IPS-20b (cell line): Measurements from ENCODE around the gene MAP4K5.

Experiments
- H3K27ac ChIP-seq: one replicate; pipeline ENCODE4 v1.5.1; 2013; ENCODE audit warnings: low read length
- H3K27me3 ChIP-seq: 2 replicates; pipeline ENCODE4 v1.6.1; 2013; ENCODE audit warnings: mild to moderate bottlenecking, low read length, inconsistent platforms; ENCODE audit not compliant: insufficient read depth
- H3K36me3 ChIP-seq: 2 replicates; pipeline ENCODE4 v1.6.1; 2013; ENCODE audit warnings: low read depth, mild to moderate bottlenecking, inconsistent platforms, low read length, moderate library complexity; ENCODE audit not compliant: insufficient read depth
- H3K4me1 ChIP-seq: 2 replicates; pipeline ENCODE4 v1.6.1; 2013; ENCODE audit warnings: mild to moderate bottlenecking, control low read depth, inconsistent platforms, low read length, moderate library complexity; ENCODE audit not compliant: insufficient read depth
- H3K4me3 ChIP-seq: 2 replicates; pipeline ENCODE4 v1.5.1; 2013; ENCODE audit warnings: mild to moderate bottlenecking, low read length, inconsistent platforms
- H3K9ac ChIP-seq: 2 replicates; pipeline ENCODE4 v1.6.1; 2013; ENCODE audit warnings: low read depth, mild to moderate bottlenecking, inconsistent platforms, low read length, moderate library complexity
- H3K9me3 ChIP-seq: 2 replicates; pipeline ENCODE4 v1.6.1; 2013; ENCODE audit warnings: mild to moderate bottlenecking, low read depth, low read length, inconsistent platforms; ENCODE audit not compliant: insufficient read depth

MAP4K5 gene

GRCh38 chr14:50425105-50425504, 107.3 kb downstream of the MAP4K5 start:
- H3K9ac ChIP-seq = no peak overlapping the region
- peaks cover 54% of the 10 kb centered on the region for H3K36me3 ChIP-seq
- no peaks in the 10 kb centered on the region for H3K4me1 ChIP-seq
- H3K9me3 ChIP-seq = no peaks in the 10 kb centered on the region
- no peak overlapping the region for H3K27ac ChIP-seq
- no peak overlapping the region for H3K4me3 ChIP-seq
- no peaks in the 10 kb centered on the region for H3K27me3 ChIP-seq

- no peaks in the 10 kb centered on the region for H3K9me3 ChIP-seq
- no peaks in the 10 kb centered on the region for H3K27me3 ChIP-seq
- no peaks in the 10 kb centered on the region for H3K4me1 ChIP-seq
- H3K4me3 ChIP-seq = no peak overlapping the region
- no peak overlapping the region for H3K9ac ChIP-seq
- H3K27ac ChIP-seq = no peak overlapping the region
- peaks cover 63% of the 10 kb centered on the region for H3K36me3 ChIP-seq
Observed at GRCh38 chr14:50423529-50423928, 108.8 kb downstream of the MAP4K5 start.

GRCh38 chr14:50421499-50421898, 110.9 kb downstream of the MAP4K5 start:
- Histone ChIP-seq H3K9me3 (no peaks in the 10 kb centered on the region), H3K27me3 (no peaks in the 10 kb centered on the region), H3K27ac (no peak overlapping the region), H3K4me3 (no peak overlapping the region), H3K36me3 (peaks cover 76% of the 10 kb centered on the region), H3K4me1 (no peaks in the 10 kb centered on the region), H3K9ac (no peak overlapping the region)

GRCh38 chr14:50417853-50418252, 114.5 kb downstream of the MAP4K5 start:
- peaks cover 52% of the 10 kb centered on the region for H3K36me3 ChIP-seq
- no peaks in the 10 kb centered on the region for H3K27me3 ChIP-seq
- H3K9ac ChIP-seq = no peak overlapping the region
- H3K4me3 ChIP-seq = no peak overlapping the region
- H3K4me1 ChIP-seq = no peaks in the 10 kb centered on the region
- no peaks in the 10 kb centered on the region for H3K9me3 ChIP-seq
- H3K27ac ChIP-seq = no peak overlapping the region

- H3K36me3 ChIP-seq = no peaks in the 10 kb centered on the region; the same call in 1 of the 2 replicates
- no peaks in the 10 kb centered on the region for H3K9me3 ChIP-seq
- H3K4me3 ChIP-seq = no peak overlapping the region
- no peaks in the 10 kb centered on the region for H3K27me3 ChIP-seq
- H3K27ac ChIP-seq = no peak overlapping the region
- H3K4me1 ChIP-seq = no peaks in the 10 kb centered on the region
- no peak overlapping the region for H3K9ac ChIP-seq
Observed at GRCh38 chr14:50410921-50411320, 121.4 kb downstream of the MAP4K5 start.

DNA sequence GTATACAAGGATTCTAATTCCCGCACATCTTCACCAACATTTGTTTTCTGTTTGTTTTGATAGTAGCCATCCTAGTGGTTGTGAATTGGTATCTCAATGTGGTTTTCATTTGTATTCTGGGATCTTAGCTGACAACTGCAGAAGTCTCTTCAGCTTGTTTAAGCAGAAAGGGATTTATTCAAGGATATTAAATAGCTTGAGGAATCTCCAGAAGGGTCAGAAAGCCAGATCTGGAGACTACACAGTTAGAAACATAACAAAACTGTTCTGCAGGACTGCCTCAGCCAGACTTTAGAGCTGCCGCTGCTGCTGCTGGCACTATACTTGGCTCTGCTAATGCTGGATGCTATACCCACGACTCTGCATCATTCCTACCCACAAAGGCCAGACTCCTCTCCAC, 122.3 kb downstream of the MAP4K5 start:
- Histone ChIP-seq H3K4me3 (no peak overlapping the region), H3K27me3 (no peaks in the 10 kb centered on the region), H3K9ac (no peak overlapping the region), H3K36me3 (no peaks in the 10 kb centered on the region), H3K4me1 (no peaks in the 10 kb centered on the region), H3K9me3 (no peaks in the 10 kb centered on the region), H3K27ac (no peak overlapping the region)

- no peak overlapping the region for H3K9ac ChIP-seq
- H3K9me3 ChIP-seq = no peaks in the 10 kb centered on the region
- H3K4me3 ChIP-seq = no peak overlapping the region
- H3K36me3 ChIP-seq = no peaks in the 10 kb centered on the region
- no peaks in the 10 kb centered on the region for H3K27me3 ChIP-seq
- H3K4me1 ChIP-seq = no peaks in the 10 kb centered on the region
- H3K27ac ChIP-seq = no peak overlapping the region
Observed at GRCh38 chr14:50407111-50407812, 125.1 kb downstream of the MAP4K5 start.

DNA sequence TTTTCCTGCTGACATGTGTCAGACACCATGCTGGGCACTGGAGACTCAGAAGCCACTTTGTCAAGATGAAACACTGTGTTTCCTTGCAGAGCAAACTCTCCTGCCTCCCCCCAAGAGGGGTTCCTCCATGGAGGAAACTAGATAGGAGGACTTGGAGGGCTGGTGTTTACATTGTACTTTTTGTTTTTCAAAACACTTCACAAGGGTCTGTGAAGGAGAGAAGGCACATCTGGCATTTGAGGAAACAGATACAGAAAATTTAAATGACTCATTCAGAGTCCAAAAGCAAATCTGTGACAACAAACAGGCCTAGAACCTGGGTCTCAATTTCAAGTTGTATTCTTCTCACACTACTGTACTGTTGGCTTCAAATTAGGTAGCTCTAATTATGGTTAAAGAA, 128.9 kb downstream of the MAP4K5 start:
- no peak overlapping the region for H3K27ac ChIP-seq
- no peaks in the 10 kb centered on the region for H3K36me3 ChIP-seq
- peaks cover 1% of the 10 kb centered on the region for H3K27me3 ChIP-seq
- H3K4me1 ChIP-seq = peaks cover 3% of the 10 kb centered on the region; the same call in 1 of the 2 replicates
- H3K4me3 ChIP-seq = no peak overlapping the region
- H3K9me3 ChIP-seq = no peaks in the 10 kb centered on the region
- H3K9ac ChIP-seq = no peak overlapping the region

DNA sequence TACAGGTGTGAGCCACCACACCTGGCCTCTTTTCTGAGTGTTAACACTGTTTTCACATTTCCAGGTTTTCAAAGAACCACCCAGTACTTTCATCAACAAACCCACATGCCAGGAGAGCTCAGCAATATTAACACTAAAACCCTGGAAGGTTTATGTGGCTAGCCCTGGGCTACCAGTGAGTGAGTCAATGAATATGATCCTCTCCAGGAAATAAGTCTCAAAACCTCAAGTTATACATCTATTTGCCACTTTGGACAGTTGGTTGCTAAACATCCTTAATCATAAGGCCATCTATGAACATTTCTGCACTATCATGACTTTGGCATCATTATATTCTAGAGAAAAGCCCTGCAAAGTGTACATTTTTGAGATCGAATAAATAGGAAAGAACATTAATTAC, 129.4 kb downstream of the MAP4K5 start:
- Histone ChIP-seq H3K9me3 (no peaks in the 10 kb centered on the region), H3K27me3 (peaks cover 6% of the 10 kb centered on the region), H3K4me1 (peaks cover 3% of the 10 kb centered on the region; the same call in 1 of the 2 replicates), H3K4me3 (no peak overlapping the region), H3K9ac (no peak overlapping the region), H3K36me3 (no peaks in the 10 kb centered on the region), H3K27ac (no peak overlapping the region)

- no peak overlapping the region for H3K9ac ChIP-seq
- H3K9me3 ChIP-seq = no peaks in the 10 kb centered on the region
- H3K4me3 ChIP-seq = no peak overlapping the region
- H3K4me1 ChIP-seq = peaks cover 3% of the 10 kb centered on the region; the same call in 1 of the 2 replicates
- no peaks in the 10 kb centered on the region for H3K36me3 ChIP-seq
- H3K27me3 ChIP-seq = peaks cover 26% of the 10 kb centered on the region
- H3K27ac ChIP-seq = no peak overlapping the region
Observed at GRCh38 chr14:50400461-50400860, 131.9 kb downstream of the MAP4K5 start.

- no peaks in the 10 kb centered on the region for H3K36me3 ChIP-seq
- H3K9ac ChIP-seq = no peak overlapping the region
- no peaks in the 10 kb centered on the region for H3K9me3 ChIP-seq
- peaks cover 3% of the 10 kb centered on the region; the same call in 1 of the 2 replicates for H3K4me1 ChIP-seq
- H3K27me3 ChIP-seq = peaks cover 33% of the 10 kb centered on the region
- H3K4me3 ChIP-seq = no peak overlapping the region
- no peak overlapping the region for H3K27ac ChIP-seq
Observed at GRCh38 chr14:50399251-50400032, 132.9 kb downstream of the MAP4K5 start.

GRCh38 chr14:50398189-50398580, 134.2 kb downstream of the MAP4K5 start:
- Histone ChIP-seq H3K27me3 (peaks cover 33% of the 10 kb centered on the region), H3K27ac (no peak overlapping the region), H3K4me3 (no peak overlapping the region), H3K9ac (no peak overlapping the region), H3K4me1 (peaks cover 3% of the 10 kb centered on the region; the same call in 1 of the 2 replicates), H3K36me3 (no peaks in the 10 kb centered on the region), H3K9me3 (no peaks in the 10 kb centered on the region)
